GM12891 (cell line): ENCODE measurements around the gene RTKN2.

Experiments used
- POLR2A ChIP-seq: IDR thresholded peaks from 2 replicates; pipeline ENCODE4 v1.6.1; 2011; ENCODE audit warnings: low read depth, low read length, control low read depth
- POLR2AphosphoS5 ChIP-seq: IDR thresholded peaks from 2 replicates; pipeline ENCODE4 v1.6.1; 2011; ENCODE audit warnings: low read depth, low read length, control low read depth
- TAF1 ChIP-seq: IDR thresholded peaks from 2 replicates; pipeline ENCODE4 v1.6.1; 2011; ENCODE audit warnings: low read depth, low read length, control low read depth

GRCh38 chr10:62182171-62182570, 86.5 kb downstream of the RTKN2 start:
- TF ChIP-seq POLR2AphosphoS5 = no peak
- TF ChIP-seq POLR2A = no peak
- TF ChIP-seq TAF1 = no peak
